ENCODE results near the gene BASP1. TPM values are rescaled to one million over a fixed set of nuclear protein-coding genes. Genes with fewer than 3 reads are reported as not detected.

Gene BASP1
- total and polyA plus RNA-seq, 12 donors = 7.0 to 24.9 (median 12.7) TPM

- intact Hi-C loops (cut with DNase I) = no loop called here
- Histone ChIP-seq H3K4me3 (no peak overlapping the region), H3K36me3 (replicated peaks in 1 of 2) (no peaks in the 10 kb centered on the region), H3K4me1 (replicated peaks in 1 of 2) (no peaks in the 10 kb centered on the region), H3K27me3 (no peaks in the 10 kb centered on the region), H3K9me3 (replicated peaks in 1 of 3) (no peaks in the 10 kb centered on the region), H3K27ac (no peak overlapping the region)
- DNase-seq = no peak
- no peak for TF ChIP-seq POLR2A (IDR thresholded peaks at IDR 0.05)
- TF ChIP-seq, protein P1, sequence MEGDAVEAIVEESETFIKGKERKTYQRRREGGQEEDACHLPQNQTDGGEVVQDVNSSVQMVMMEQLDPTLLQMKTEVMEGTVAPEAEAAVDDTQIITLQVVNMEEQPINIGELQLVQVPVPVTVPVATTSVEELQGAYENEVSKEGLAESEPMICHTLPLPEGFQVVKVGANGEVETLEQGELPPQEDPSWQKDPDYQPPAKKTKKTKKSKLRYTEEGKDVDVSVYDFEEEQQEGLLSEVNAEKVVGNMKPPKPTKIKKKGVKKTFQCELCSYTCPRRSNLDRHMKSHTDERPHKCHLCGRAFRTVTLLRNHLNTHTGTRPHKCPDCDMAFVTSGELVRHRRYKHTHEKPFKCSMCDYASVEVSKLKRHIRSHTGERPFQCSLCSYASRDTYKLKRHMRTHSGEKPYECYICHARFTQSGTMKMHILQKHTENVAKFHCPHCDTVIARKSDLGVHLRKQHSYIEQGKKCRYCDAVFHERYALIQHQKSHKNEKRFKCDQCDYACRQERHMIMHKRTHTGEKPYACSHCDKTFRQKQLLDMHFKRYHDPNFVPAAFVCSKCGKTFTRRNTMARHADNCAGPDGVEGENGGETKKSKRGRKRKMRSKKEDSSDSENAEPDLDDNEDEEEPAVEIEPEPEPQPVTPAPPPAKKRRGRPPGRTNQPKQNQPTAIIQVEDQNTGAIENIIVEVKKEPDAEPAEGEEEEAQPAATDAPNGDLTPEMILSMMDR (IDR thresholded peaks at IDR 0.05) = no peak
- WGBS, 4 donors = 75 to 79% (median 77%) methylated on average over 2 of the region's 2 CpGs
Measured at GRCh38 chr5:17222664-17223063, 5.2 kb downstream of the BASP1 start.

- Histone ChIP-seq H3K4me3 (no peak overlapping the region), H3K9me3 (replicated peaks in 1 of 3) (no peaks in the 10 kb centered on the region), H3K27ac (no peak overlapping the region), H3K36me3 (replicated peaks in 1 of 2) (no peaks in the 10 kb centered on the region), H3K4me1 (replicated peaks in 1 of 2) (no peaks in the 10 kb centered on the region), H3K27me3 (no peaks in the 10 kb centered on the region)
- intact Hi-C loops (cut with DNase I) = no loop called here
- no peak for DNase-seq
- no peak for TF ChIP-seq POLR2A (IDR thresholded peaks at IDR 0.05)
- TF ChIP-seq, protein P1 (IDR thresholded peaks at IDR 0.05) = no peak
- 77 to 88% (median 85%) methylated on average over 5 of the region's 5 CpGs for WGBS, 4 donors
Measured at GRCh38 chr5:17223367-17224185, 6.1 kb downstream of the BASP1 start.

- intact Hi-C loops (cut with DNase I) = no loop called here
- 72 to 81% (median 80%) methylated on average over 11 of the region's 11 CpGs for WGBS, 4 donors
- Histone ChIP-seq H3K4me1 (replicated peaks in 1 of 2) (no peaks in the 10 kb centered on the region), H3K4me3 (no peak overlapping the region), H3K36me3 (replicated peaks in 1 of 2) (no peaks in the 10 kb centered on the region), H3K27ac (no peak overlapping the region), H3K9me3 (replicated peaks in 1 of 3) (no peaks in the 10 kb centered on the region), H3K27me3 (no peaks in the 10 kb centered on the region)
- no peak for DNase-seq
- TF ChIP-seq, protein P1 (IDR thresholded peaks at IDR 0.05) = no peak
- no peak for TF ChIP-seq POLR2A (IDR thresholded peaks at IDR 0.05)
Measured at GRCh38 chr5:17224858-17225511, 7.6 kb downstream of the BASP1 start.

DNA sequence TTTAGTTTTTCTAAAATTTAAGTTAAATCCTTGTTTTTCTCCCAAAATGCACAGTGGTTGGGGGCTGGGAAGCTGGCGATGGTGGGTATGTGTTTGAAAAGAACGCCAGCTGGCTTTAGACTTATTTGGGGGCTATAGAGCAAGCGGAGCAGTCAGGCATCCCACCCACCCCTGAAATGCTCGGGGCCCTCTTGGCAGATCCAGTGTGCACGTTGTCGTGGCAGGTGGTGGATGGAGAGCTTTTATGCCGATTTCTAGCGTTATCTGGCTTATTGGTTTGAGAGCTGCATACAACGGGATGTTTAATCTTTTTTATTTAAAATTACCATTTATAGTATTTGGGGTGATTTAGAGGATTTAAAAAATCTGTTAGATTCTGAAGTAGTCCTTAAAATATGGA is 8.1 kb downstream of the BASP1 start:
- H3K4me1 ChIP-seq (replicated peaks in 1 of 2) = no peaks in the 10 kb centered on the region
- 87 to 93% (median 91%) methylated on average over 9 of the region's 9 CpGs for whole genome bisulfite sequencing, 4 donors
- no peak overlapping the region for H3K4me3 ChIP-seq
- no peaks in the 10 kb centered on the region for H3K36me3 ChIP-seq (replicated peaks in 1 of 2)
- DNase-seq = no peak
- H3K27ac ChIP-seq = no peak overlapping the region
- no peaks in the 10 kb centered on the region for H3K9me3 ChIP-seq (replicated peaks in 1 of 3)
- H3K27me3 ChIP-seq = no peaks in the 10 kb centered on the region
- intact Hi-C loops (cut with DNase I) = no loop called here
- no peak for TF ChIP-seq POLR2A (IDR thresholded peaks at IDR 0.05)
- TF ChIP-seq, protein P1 (IDR thresholded peaks at IDR 0.05) = no peak
